ENCODE measurements around the gene LIN7B.

Gene LIN7B

DNA sequence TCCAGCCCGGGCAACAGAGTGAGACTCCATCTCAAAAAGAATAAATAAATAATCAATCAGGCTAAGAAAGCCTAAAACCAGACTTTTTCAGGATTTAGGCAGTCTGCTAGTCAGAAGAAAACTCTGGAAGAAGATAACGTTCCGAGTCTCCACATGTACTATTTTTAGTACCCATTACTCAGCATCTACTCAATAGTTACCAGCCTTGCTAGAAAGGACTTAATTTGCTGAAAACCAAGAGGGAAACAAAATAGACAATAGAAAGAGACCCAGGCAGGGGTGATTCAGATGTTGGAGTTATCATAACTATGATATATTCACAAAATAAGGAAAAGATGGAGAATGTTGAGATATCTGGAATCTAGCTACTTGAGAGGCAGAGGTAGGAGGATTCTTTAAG is 3.6 kb upstream of the LIN7B start:
- no peaks in the 10 kb centered on the region for H3K27me3 ChIP-seq
- peaks cover 36 to 47% (median 46%) of the 10 kb centered on the region in 11 experiments for H3K36me3 ChIP-seq
- peaks cover 31 to 61% (median 40%) of the 10 kb centered on the region in 10 experiments for H3K4me1 ChIP-seq
- H4K20me1 ChIP-seq: peaks cover 37 to 56% (median 47%) of the 10 kb centered on the region in 11 experiments
- no peaks in the 10 kb centered on the region for H3K9me3 ChIP-seq (replicated peaks in 1 of 11)
- H3K4me3 ChIP-seq: no peak overlapping the region
- no peak for TF ChIP-seq Cebpa-rat (IDR thresholded peaks at IDR 0.05)
- H3K4me2 ChIP-seq: peak overlapping the region in 5 of 11 experiments; percentile 17 to 57 (median 42); a peak in 8 of 22 replicates
- H3K9ac ChIP-seq: no peak overlapping the region
- H3K27ac ChIP-seq: no peak overlapping the region

DNA sequence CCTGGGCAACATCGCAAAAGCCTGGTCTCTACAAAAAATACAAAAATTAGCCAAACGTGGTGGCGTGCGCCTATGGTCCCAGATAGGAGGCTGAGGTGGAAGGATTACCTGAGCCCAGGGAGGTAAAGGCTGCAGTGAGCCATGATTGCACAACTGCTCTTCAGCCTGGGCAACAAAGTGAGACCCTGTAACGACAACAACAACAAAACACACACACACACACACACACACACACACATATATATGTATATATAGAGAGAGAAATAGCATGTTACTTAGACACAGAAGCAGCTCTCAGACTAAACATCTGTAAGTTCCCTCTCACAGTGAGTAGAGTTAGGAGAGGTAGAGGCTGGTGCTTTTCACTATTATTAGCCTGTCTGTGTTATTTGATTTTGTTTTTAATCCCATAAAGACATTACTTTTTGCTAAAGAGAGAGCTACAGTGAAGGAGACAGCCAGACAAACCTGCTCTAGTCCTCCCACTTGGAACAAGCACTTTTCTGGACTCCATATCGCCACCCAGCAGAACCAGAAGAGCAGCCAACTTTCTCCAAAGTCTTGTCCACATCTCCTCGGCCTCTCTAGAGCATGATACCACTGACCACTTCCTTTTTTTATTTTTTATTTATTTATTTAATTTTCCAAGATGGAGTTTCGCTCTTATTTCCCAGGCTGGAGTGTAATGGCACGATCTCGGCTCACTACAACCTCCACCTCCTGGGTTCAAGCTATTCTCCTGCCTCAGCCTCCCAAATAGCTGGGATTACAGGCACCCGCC is 2.8 kb upstream of the LIN7B start:
- Histone ChIP-seq H3K4me2 (peak overlapping the region in 3 of 11 experiments; percentile 36 to 44 (median 42); a peak in 4 of 22 replicates), H3K4me3 (no peak overlapping the region), H4K20me1 (peaks cover 28 to 48% (median 39%) of the 10 kb centered on the region in 11 experiments), H3K27ac (no peak overlapping the region), H3K9me3 (replicated peaks in 1 of 11) (no peaks in the 10 kb centered on the region), H3K4me1 (peaks cover 29 to 61% (median 43%) of the 10 kb centered on the region in 10 experiments), H3K27me3 (no peaks in the 10 kb centered on the region), H3K9ac (no peak overlapping the region), H3K36me3 (peaks cover 28 to 39% (median 38%) of the 10 kb centered on the region in 11 experiments)
- 0 out of 22 replicates have a peak, but pooled peaks of 1 of the 11 experiments have one; percentile 9 for TF ChIP-seq Cebpa-rat (IDR thresholded peaks at IDR 0.05)

GRCh38 chr19:49114630-49115363 is 627 bp downstream of the LIN7B start:
- H3K27ac ChIP-seq: peak overlapping the region in 10 of 11 experiments; percentile 45 to 77 (median 61); a peak in 20 of 22 replicates
- H3K36me3 ChIP-seq: peaks cover 0 to 5% (median 4%) of the 10 kb centered on the region in 11 experiments; a peak in 11 of 22 replicates
- TF ChIP-seq Cebpa-rat (IDR thresholded peaks at IDR 0.05): no peak
- peak overlapping the region; percentile 84 to 100 (median 99) for H3K4me2 ChIP-seq
- H3K4me1 ChIP-seq: peaks cover 49 to 80% (median 61%) of the 10 kb centered on the region in 10 experiments
- peaks cover 3 to 6% (median 6%) of the 10 kb centered on the region in 11 experiments for H3K27me3 ChIP-seq
- peaks cover 0 to 20% (median 5%) of the 10 kb centered on the region in 11 experiments; a peak in 14 of 22 replicates for H4K20me1 ChIP-seq
- peak overlapping the region; percentile 72 to 83 (median 77) for H3K4me3 ChIP-seq
- H3K9ac ChIP-seq: peak overlapping the region; percentile 71 to 88 (median 80)
- H3K9me3 ChIP-seq (replicated peaks in 1 of 11): no peaks in the 10 kb centered on the region

DNA sequence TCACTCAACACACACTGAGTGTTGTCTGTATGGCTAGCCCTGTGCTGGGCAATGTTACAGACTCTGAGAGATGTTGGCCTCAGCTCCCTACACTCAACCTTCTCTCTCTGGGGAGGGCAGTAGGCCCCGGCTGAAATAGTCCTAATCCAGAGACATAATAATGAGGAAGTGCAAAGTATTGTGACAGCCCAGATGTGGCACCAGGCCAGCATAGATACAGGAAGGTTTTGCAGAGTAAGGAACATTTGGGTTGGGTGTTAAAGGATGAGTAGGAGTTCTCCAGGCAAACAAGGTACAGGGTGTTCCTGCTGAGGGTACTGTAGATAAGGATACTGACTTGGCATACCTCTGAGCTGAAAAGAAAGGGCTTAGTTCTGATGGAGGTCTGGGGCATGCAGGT is 2.4 kb downstream of the LIN7B start:
- H3K4me3 ChIP-seq: no peak overlapping the region
- TF ChIP-seq Cebpa-rat (IDR thresholded peaks at IDR 0.05): 0 out of 22 replicates have a peak, but pooled peaks of 1 of the 11 experiments have one; percentile 13
- no peaks in the 10 kb centered on the region for H3K36me3 ChIP-seq
- peak overlapping the region; percentile 20 to 99 (median 59); a peak in 20 of 22 replicates for H3K4me2 ChIP-seq
- H4K20me1 ChIP-seq: peaks cover 0 to 25% (median 10%) of the 10 kb centered on the region in 11 experiments; a peak in 5 of 22 replicates
- no peak overlapping the region for H3K9ac ChIP-seq
- peaks cover 58 to 74% (median 64%) of the 10 kb centered on the region in 10 experiments for H3K4me1 ChIP-seq
- H3K27ac ChIP-seq: peak overlapping the region in 5 of 11 experiments; percentile 3 to 53 (median 24); a peak in 6 of 22 replicates
- peaks cover 20 to 23% (median 23%) of the 10 kb centered on the region in 11 experiments for H3K27me3 ChIP-seq
- H3K9me3 ChIP-seq (replicated peaks in 1 of 11): no peaks in the 10 kb centered on the region

DNA sequence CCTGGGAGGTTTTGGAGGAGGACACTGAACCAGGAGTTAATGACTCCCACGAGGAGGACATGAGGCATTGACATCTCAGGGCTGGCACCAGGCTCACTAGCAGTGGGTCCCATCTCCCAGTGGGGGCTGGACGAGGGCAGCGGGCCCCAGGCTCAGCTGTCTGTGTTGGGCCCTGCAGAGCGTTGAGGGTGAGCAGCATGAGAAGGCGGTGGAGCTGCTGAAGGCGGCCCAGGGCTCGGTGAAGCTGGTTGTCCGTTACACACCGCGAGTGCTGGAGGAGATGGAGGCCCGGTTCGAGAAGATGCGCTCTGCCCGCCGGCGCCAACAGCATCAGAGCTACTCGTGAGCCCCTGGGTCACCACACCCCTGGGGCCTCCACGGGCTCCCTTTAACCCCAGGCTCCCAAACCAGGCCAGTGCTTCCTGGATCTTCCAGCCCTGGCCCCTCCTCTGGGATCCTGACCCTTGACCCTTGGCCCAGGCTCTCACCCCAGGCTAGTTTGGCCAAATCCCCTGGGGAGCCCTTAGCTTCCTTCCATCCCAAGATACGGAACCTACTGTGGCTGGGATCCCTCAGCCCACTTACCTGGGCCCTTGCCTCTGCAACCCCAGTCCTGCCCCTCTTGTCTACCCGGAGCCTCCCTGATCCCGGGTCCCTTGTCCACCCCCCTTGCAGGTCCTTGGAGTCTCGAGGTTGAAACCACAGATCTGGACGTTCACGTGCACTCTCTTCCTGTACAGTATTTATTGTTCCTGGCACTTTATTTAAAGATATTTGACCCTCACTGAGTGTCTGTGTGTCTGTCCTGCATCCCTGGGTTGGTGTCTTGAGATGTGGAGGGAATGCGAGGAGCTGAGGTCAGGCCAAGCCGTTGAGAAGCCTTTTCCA is 3.8 kb downstream of the LIN7B start:
- H3K4me1 ChIP-seq: peaks cover 56 to 64% (median 61%) of the 10 kb centered on the region in 10 experiments
- peak overlapping the region; percentile 85 to 97 (median 93) for H3K27ac ChIP-seq
- H3K4me3 ChIP-seq: peak overlapping the region; percentile 58 to 77 (median 66)

GRCh38 chr19:49118565-49119410 is 4.6 kb downstream of the LIN7B start, which contains the start of gene C19orf73:
Gene C19orf73, minus strand, starts transcription at chr19:49119143. Its CDS starts 121 bp downstream, at chr19:49119022.
- H3K4me1 ChIP-seq: peaks cover 47 to 56% (median 53%) of the 10 kb centered on the region in 10 experiments
- no peaks in the 10 kb centered on the region for H3K9me3 ChIP-seq (replicated peaks in 1 of 11)
- H3K27ac ChIP-seq: peak within 1 kb of the TSS; percentile 85 to 97 (median 93)
- no peak for TF ChIP-seq Cebpa-rat (IDR thresholded peaks at IDR 0.05)
- no peaks in the 10 kb centered on the region for H3K36me3 ChIP-seq
- peaks cover 0 to 25% (median 10%) of the 10 kb centered on the region in 11 experiments; a peak in 5 of 22 replicates for H4K20me1 ChIP-seq
- H3K9ac ChIP-seq: peak within 1 kb of the TSS; percentile 77 to 93 (median 88)
- peak within 1 kb of the TSS; percentile 58 to 77 (median 66) for H3K4me3 ChIP-seq
- H3K4me2 ChIP-seq: peak within 1 kb of the TSS; percentile 86 to 100 (median 98)
- peaks cover 21 to 42% (median 34%) of the 10 kb centered on the region in 11 experiments for H3K27me3 ChIP-seq

More for the DNA sequence above, 3.8 kb downstream of the LIN7B start:
- TF ChIP-seq Cebpa-rat (IDR thresholded peaks at IDR 0.05): no peak
- Histone ChIP-seq H4K20me1 (peaks cover 0 to 25% (median 10%) of the 10 kb centered on the region in 11 experiments; a peak in 5 of 22 replicates), H3K9me3 (replicated peaks in 1 of 11) (no peaks in the 10 kb centered on the region), H3K9ac (peak overlapping the region; percentile 77 to 93 (median 88)), H3K27me3 (peaks cover 21 to 37% (median 33%) of the 10 kb centered on the region in 11 experiments), H3K36me3 (no peaks in the 10 kb centered on the region), H3K4me2 (peak overlapping the region; percentile 84 to 97 (median 91))
